Activated CD8-positive, alpha-beta memory T cell treated with anti-CD3 and anti-CD28 coated beads for 36 hours (primary cell): ENCODE measurements around the gene PHLPP1. TPM values are rescaled to one million over a fixed set of nuclear protein-coding genes. Genes with fewer than 3 reads are reported as not detected.

Source experiments
- CTCF ChIA-PET: fragments of 350-600 bp; sonication (Branson Sonifier 250); formaldehyde crosslinking; loops from one replicate; lab custom pipeline; 2021; ENCODE audit warnings: antibody characterized with exemption; lab: Charles Lee
- POLR2A ChIA-PET: fragments of 350-600 bp; sonication (Branson Sonifier 250); formaldehyde crosslinking; loops from one replicate; lab custom pipeline; 2021; ENCODE audit warnings: antibody characterized with exemption; lab: Charles Lee
- total RNA-seq, 2 experiments: library from RNA; stranded (reverse); gene quantifications; one replicate each; pipeline ENCODE4 v1.2.3, GENCODE V29; 2021

Gene PHLPP1
- total RNA-seq, 2 experiments from 2014 or later = 13.6 to 14.9 TPM

GRCh38 chr18:62715759-62716615, 646 bp downstream of the PHLPP1 start:
- CTCF ChIA-PET = interaction anchor here (1.2 to 1.6 kb wide), 3 partner anchors 242 to 269 kb away, joined by 3 to 4 read pairs (median 4); no protein-coding TSS in a partner anchor
- POLR2A ChIA-PET = interaction anchor here (1.5 kb wide), 1 partner anchor 68 kb away, joined by 4 read pairs; no protein-coding TSS in a partner anchor

- CTCF ChIA-PET = interaction anchor here (0.6 to 1.4 kb wide), 3 partner anchors 242 to 705 kb away, joined by 3 to 5 read pairs (median 3); partner anchors contain the start of gene VPS4B
Observed at GRCh38 chr18:62716619-62717168, 1.4 kb downstream of the PHLPP1 start.

GRCh38 chr18:62717169-62717924, 2.0 kb downstream of the PHLPP1 start:
- ChIA-PET CTCF (interaction anchor here (0.6 to 1.4 kb wide), 5 partner anchors 14 to 705 kb away, joined by 3 to 5 read pairs (median 3); partner anchors contain the start of gene VPS4B), POLR2A (interaction anchor here (1.0 to 1.5 kb wide), 2 partner anchors 67 to 193 kb away, joined by 4 read pairs; no protein-coding TSS in a partner anchor)

More at GRCh38 chr18:62716619-62717168, 1.4 kb downstream of the PHLPP1 start:
- POLR2A ChIA-PET = interaction anchor here (1.0 to 1.5 kb wide), 2 partner anchors 68 to 193 kb away, joined by 4 read pairs; no protein-coding TSS in a partner anchor

- CTCF ChIA-PET = interaction anchor here (0.9 to 1.4 kb wide), 3 partner anchors 13 to 264 kb away, joined by 3 to 5 read pairs (median 3); no protein-coding TSS in a partner anchor
- POLR2A ChIA-PET = no interaction called here
Observed at GRCh38 chr18:62717925-62718800, 2.8 kb downstream of the PHLPP1 start.

GRCh38 chr18:62720048-62720447, 4.7 kb downstream of the PHLPP1 start:
- ChIA-PET POLR2A (no interaction called here), CTCF (no interaction called here)

GRCh38 chr18:62720766-62721613, 5.6 kb downstream of the PHLPP1 start:
- POLR2A ChIA-PET = no interaction called here
- CTCF ChIA-PET = no interaction called here

GRCh38 chr18:62721839-62722795, 6.8 kb downstream of the PHLPP1 start:
- ChIA-PET POLR2A (no interaction called here), CTCF (no interaction called here)

GRCh38 chr18:62723666-62724281, 8.4 kb downstream of the PHLPP1 start:
- CTCF ChIA-PET = no interaction called here
- POLR2A ChIA-PET = no interaction called here

GRCh38 chr18:62725896-62726295, 10.6 kb downstream of the PHLPP1 start:
- CTCF ChIA-PET = interaction anchor here (0.6 kb wide), 1 partner anchor 96 kb away, joined by 3 read pairs; no protein-coding TSS in a partner anchor
- POLR2A ChIA-PET = no interaction called here

- ChIA-PET POLR2A (no interaction called here), CTCF (interaction anchor here (1.2 to 1.6 kb wide), 2 partner anchors 13 to 230 kb away, joined by 3 to 4 read pairs; no protein-coding TSS in a partner anchor)
Observed at GRCh38 chr18:62728254-62728653, 12.9 kb downstream of the PHLPP1 start.

GRCh38 chr18:62729487-62730386, 14.4 kb downstream of the PHLPP1 start:
- POLR2A ChIA-PET = no interaction called here

GRCh38 chr18:62730941-62731340, 15.6 kb downstream of the PHLPP1 start:
- ChIA-PET POLR2A (no interaction called here), CTCF (interaction anchor here (1.5 kb wide), 1 partner anchor 13 kb away, joined by 3 read pairs; no protein-coding TSS in a partner anchor)

More at GRCh38 chr18:62729487-62730386, 14.4 kb downstream of the PHLPP1 start:
- CTCF ChIA-PET = interaction anchor here (0.6 kb wide), 1 partner anchor 108 kb away, joined by 3 read pairs; no protein-coding TSS in a partner anchor

GRCh38 chr18:62732617-62733016, 17.3 kb downstream of the PHLPP1 start:
- CTCF ChIA-PET = no interaction called here
- POLR2A ChIA-PET = no interaction called here

- ChIA-PET POLR2A (no interaction called here), CTCF (no interaction called here)
Observed at GRCh38 chr18:62734290-62734689, 18.9 kb downstream of the PHLPP1 start.

- CTCF ChIA-PET = no interaction called here
- POLR2A ChIA-PET = no interaction called here
Observed at GRCh38 chr18:62735387-62735786, 20.0 kb downstream of the PHLPP1 start.
